ENCODE results near the gene RSAD1.

The RSAD1 gene

DNA sequence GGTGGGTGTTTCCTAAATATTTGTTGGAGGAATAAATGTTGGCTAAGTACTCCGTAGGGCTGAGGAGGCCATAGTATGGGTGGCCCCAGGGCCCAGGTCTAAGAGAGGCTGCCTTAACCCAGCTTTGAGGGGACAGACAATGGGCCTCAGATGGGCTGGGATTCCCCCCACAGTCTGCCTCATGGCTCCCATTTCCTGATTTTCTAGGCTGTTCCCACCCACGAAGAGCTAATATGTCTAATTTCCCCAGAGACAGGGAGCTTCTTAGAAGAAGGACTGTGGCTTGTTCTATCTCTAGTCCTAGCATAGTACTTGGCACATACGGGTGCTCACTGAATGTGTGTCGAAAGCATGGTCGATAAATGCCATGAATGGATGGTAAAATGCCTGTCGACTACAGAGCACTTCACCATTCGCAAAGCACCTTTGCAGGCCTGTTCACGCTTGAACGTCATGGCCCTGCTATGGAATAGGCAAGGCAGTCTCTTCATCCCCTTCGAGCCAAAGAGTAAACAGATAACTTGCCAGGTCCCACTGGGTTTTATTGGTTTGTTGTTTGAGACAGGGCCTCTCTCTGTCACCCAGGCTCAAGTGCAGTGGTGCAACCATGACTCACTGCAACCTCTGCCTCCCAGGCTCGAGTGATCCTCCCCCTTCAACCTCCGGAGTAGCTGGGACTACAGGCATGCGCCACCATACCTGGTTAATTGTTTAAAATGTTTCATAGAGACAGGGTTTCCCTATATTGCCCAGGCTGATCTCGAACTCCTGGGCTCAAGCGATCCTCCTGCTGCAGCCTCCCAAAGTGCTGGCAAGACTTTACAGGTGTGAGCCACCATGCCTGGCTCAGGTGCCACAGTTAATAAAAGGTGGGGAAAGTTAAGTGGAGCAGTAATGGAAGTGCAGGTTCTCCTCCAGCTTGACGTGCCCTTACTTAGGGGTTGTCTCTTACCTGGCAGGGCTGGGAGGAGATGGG, 19.7 kb upstream of the RSAD1 start:
- no peak overlapping the region for H3K27ac ChIP-seq (ENCODE audit: low read depth, low read length, severe bottlenecking)
- H3K9me3 ChIP-seq (ENCODE audit: control insufficient read depth, low read length), result no peaks in the 10 kb centered on the region
- H3K4me1 ChIP-seq (ENCODE audit: control insufficient read depth, insufficient read depth, low read length, poor library complexity, severe bottlenecking), result peaks cover 3% of the 10 kb centered on the region
- H3K4me3 ChIP-seq (ENCODE audit: extremely low read depth, insufficient read depth, low read length, poor library complexity, severe bottlenecking), result no peak overlapping the region
- 92 to 93% methylated on average over 11 to 13 of the region's 16 CpGs for WGBS, 2 experiments (ENCODE audit: insufficient coverage in 2 of 2)
- peaks cover 5% of the 10 kb centered on the region for H3K36me3 ChIP-seq (ENCODE audit: control insufficient read depth, insufficient read depth, low read length)

GRCh38 chr17:50459756-50460155, 18.9 kb upstream of the RSAD1 start:
- no peak overlapping the region for H3K27ac ChIP-seq (ENCODE audit: low read depth, low read length, severe bottlenecking)
- H3K9me3 ChIP-seq (ENCODE audit: control insufficient read depth, low read length), result no peaks in the 10 kb centered on the region
- no peak overlapping the region for H3K4me3 ChIP-seq (ENCODE audit: extremely low read depth, insufficient read depth, low read length, poor library complexity, severe bottlenecking)
- H3K4me1 ChIP-seq (ENCODE audit: control insufficient read depth, insufficient read depth, low read length, poor library complexity, severe bottlenecking), result peaks cover 3% of the 10 kb centered on the region
- WGBS, 2 experiments (ENCODE audit: insufficient coverage in 2 of 2), result 100% methylated on average over 3 to 4 of the region's 4 CpGs
- H3K36me3 ChIP-seq (ENCODE audit: control insufficient read depth, insufficient read depth, low read length), result peaks cover 5% of the 10 kb centered on the region

DNA sequence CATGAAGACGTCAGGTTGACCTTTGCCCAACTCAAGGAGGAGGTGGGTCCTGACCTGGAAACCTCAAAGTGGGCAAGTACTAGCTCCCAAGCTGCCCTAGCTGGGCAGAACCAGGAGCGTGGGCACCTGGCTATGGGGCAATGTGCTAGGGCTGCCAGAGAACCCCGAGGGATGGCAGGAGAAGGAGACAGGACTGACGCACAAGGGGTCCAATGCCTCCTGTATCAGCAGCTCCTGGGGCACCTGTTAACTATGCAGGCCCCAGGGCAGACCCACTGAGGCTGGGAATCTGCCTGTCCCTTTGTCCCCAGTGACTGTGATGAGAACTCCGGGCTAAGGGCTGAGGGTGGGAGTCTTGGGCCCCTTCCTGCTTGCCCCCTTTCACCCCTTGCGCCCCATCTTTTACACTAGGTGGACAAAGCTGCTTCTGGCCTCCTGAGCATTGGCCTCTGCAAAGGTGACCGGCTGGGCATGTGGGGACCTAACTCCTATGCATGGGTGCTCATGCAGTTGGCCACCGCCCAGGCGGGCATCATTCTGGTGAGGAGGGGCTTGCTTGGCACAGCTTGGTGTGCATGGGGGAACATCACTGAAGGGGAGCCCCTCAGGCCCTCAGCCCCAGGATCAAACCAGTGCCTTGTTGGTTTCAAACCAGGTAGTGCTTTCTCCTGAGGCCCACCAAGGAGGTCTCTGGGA, 17.7 kb upstream of the RSAD1 start:
- Histone ChIP-seq H3K36me3 (ENCODE audit: control insufficient read depth, insufficient read depth, low read length) (peaks cover 5% of the 10 kb centered on the region), H3K27ac (ENCODE audit: low read depth, low read length, severe bottlenecking) (no peak overlapping the region)
- 95 to 97% methylated on average over 8 to 9 of the region's 9 CpGs for WGBS, 2 experiments (ENCODE audit: insufficient coverage in 2 of 2)

GRCh38 chr17:50461550-50462132, 17.0 kb upstream of the RSAD1 start:
- no peak overlapping the region for H3K27ac ChIP-seq (ENCODE audit: low read depth, low read length, severe bottlenecking)
- peaks cover 5% of the 10 kb centered on the region for H3K36me3 ChIP-seq (ENCODE audit: control insufficient read depth, insufficient read depth, low read length)
- 87 to 98% methylated on average over 11 to 12 of the region's 14 CpGs for WGBS, 2 experiments (ENCODE audit: insufficient coverage in 2 of 2)
- H3K9me3 ChIP-seq (ENCODE audit: control insufficient read depth, low read length), result no peaks in the 10 kb centered on the region
- peaks cover 3% of the 10 kb centered on the region for H3K4me1 ChIP-seq (ENCODE audit: control insufficient read depth, insufficient read depth, low read length, poor library complexity, severe bottlenecking)
- no peak overlapping the region for H3K4me3 ChIP-seq (ENCODE audit: extremely low read depth, insufficient read depth, low read length, poor library complexity, severe bottlenecking)

More for the DNA sequence above, 17.7 kb upstream of the RSAD1 start:
- Histone ChIP-seq H3K4me3 (ENCODE audit: extremely low read depth, insufficient read depth, low read length, poor library complexity, severe bottlenecking) (no peak overlapping the region), H3K4me1 (ENCODE audit: control insufficient read depth, insufficient read depth, low read length, poor library complexity, severe bottlenecking) (peaks cover 3% of the 10 kb centered on the region), H3K9me3 (ENCODE audit: control insufficient read depth, low read length) (no peaks in the 10 kb centered on the region)

- H3K9me3 ChIP-seq (ENCODE audit: control insufficient read depth, low read length), result no peaks in the 10 kb centered on the region
- no peak overlapping the region for H3K4me3 ChIP-seq (ENCODE audit: extremely low read depth, insufficient read depth, low read length, poor library complexity, severe bottlenecking)
- no peak overlapping the region for H3K27ac ChIP-seq (ENCODE audit: low read depth, low read length, severe bottlenecking)
- H3K4me1 ChIP-seq (ENCODE audit: control insufficient read depth, insufficient read depth, low read length, poor library complexity, severe bottlenecking), result peaks cover 3% of the 10 kb centered on the region
- peaks cover 5% of the 10 kb centered on the region for H3K36me3 ChIP-seq (ENCODE audit: control insufficient read depth, insufficient read depth, low read length)
- WGBS, 2 experiments (ENCODE audit: insufficient coverage in 2 of 2), result 91 to 93% methylated on average over 7 to 9 of the region's 9 CpGs
Measured at GRCh38 chr17:50462446-50462845, 16.2 kb upstream of the RSAD1 start.

- Histone ChIP-seq H3K9me3 (ENCODE audit: control insufficient read depth, low read length) (no peaks in the 10 kb centered on the region), H3K36me3 (ENCODE audit: control insufficient read depth, insufficient read depth, low read length) (peaks cover 5% of the 10 kb centered on the region), H3K4me1 (ENCODE audit: control insufficient read depth, insufficient read depth, low read length, poor library complexity, severe bottlenecking) (peaks cover under 1% of the 10 kb centered on the region), H3K4me3 (ENCODE audit: extremely low read depth, insufficient read depth, low read length, poor library complexity, severe bottlenecking) (no peak overlapping the region), H3K27ac (ENCODE audit: low read depth, low read length, severe bottlenecking) (no peak overlapping the region)
- WGBS, 2 experiments (ENCODE audit: insufficient coverage in 2 of 2), result 84% methylated on average over 3 of the region's 3 CpGs; no CpG with 5 or more reads in 1 of the 2 experiments
Measured at GRCh38 chr17:50464121-50464520, 14.5 kb upstream of the RSAD1 start.

DNA sequence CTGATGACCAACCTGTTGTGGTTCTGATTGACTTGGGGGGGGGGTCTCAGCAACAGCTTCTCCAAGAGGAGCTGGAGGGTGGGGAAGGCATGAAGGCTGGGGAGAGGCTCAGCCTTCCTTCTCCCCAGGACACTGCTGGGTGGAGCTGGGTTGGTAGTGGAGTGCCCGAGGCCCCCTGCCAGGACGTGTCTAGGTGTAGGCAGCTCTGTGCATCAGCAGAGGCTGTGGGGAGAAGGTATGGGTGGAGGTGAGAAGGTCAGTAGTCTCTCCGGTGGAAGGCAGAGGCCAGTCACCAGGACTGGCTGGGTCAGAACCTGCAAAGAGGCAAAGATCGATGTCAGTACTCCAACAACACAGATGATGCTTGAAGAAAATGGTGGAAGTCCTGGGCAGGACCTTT, 13.9 kb upstream of the RSAD1 start:
- peaks cover 5% of the 10 kb centered on the region for H3K36me3 ChIP-seq (ENCODE audit: control insufficient read depth, insufficient read depth, low read length)
- H3K9me3 ChIP-seq (ENCODE audit: control insufficient read depth, low read length), result no peaks in the 10 kb centered on the region

DNA sequence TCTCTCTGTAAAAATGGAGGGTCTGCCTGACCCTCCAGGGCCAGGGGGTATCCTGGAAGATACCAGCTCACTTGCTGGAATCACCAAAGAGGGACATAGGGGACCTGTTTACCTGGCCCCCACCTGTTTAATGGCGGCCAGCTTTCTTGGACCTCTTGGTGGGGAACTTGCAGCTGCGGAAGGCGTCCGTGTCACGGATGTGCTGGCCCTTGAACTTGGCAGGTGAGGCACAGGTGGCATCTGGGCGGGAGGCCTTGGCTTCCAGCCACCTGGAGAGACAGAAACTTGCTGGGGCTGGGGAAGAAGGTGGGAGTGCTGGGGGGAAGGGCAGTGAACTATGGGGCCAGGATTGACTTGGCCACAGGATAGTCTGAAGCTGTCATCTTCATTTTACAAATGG, 13.5 kb upstream of the RSAD1 start:
- Histone ChIP-seq H3K27ac (ENCODE audit: low read depth, low read length, severe bottlenecking) (no peak overlapping the region), H3K4me1 (ENCODE audit: control insufficient read depth, insufficient read depth, low read length, poor library complexity, severe bottlenecking) (no peaks in the 10 kb centered on the region), H3K9me3 (ENCODE audit: control insufficient read depth, low read length) (no peaks in the 10 kb centered on the region), H3K4me3 (ENCODE audit: extremely low read depth, insufficient read depth, low read length, poor library complexity, severe bottlenecking) (no peak overlapping the region), H3K36me3 (ENCODE audit: control insufficient read depth, insufficient read depth, low read length) (peaks cover 5% of the 10 kb centered on the region)
- WGBS, 2 experiments (ENCODE audit: insufficient coverage in 2 of 2), result 89 to 100% methylated on average over 6 of the region's 6 CpGs

More for the DNA sequence above, 13.9 kb upstream of the RSAD1 start:
- Histone ChIP-seq H3K4me1 (ENCODE audit: control insufficient read depth, insufficient read depth, low read length, poor library complexity, severe bottlenecking) (no peaks in the 10 kb centered on the region), H3K4me3 (ENCODE audit: extremely low read depth, insufficient read depth, low read length, poor library complexity, severe bottlenecking) (no peak overlapping the region), H3K27ac (ENCODE audit: low read depth, low read length, severe bottlenecking) (no peak overlapping the region)
- WGBS, 2 experiments (ENCODE audit: insufficient coverage in 2 of 2), result 65 to 94% methylated on average over 2 to 3 of the region's 4 CpGs

DNA sequence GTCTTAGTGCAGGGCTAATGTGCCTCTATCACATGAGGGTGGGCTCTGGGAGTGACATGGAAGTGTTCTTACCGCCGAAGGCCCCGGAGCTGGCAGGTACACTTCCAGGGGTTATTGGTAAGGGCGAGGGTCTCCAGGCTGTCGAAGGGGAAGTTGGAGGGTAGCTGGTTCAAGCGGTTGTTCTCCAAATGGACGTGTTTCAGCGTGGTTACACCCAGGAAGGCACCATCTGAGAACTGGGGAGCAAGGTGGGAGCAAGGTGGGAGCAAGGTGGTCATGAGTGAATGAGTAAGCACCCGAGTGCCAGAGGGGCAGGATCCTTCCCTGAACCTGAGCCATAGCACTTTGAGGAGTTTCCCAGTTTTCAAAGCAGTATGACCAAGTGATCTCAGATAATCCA, 13.0 kb upstream of the RSAD1 start:
- no peaks in the 10 kb centered on the region for H3K4me1 ChIP-seq (ENCODE audit: control insufficient read depth, insufficient read depth, low read length, poor library complexity, severe bottlenecking)
- peaks cover 5% of the 10 kb centered on the region for H3K36me3 ChIP-seq (ENCODE audit: control insufficient read depth, insufficient read depth, low read length)
- no peak overlapping the region for H3K27ac ChIP-seq (ENCODE audit: low read depth, low read length, severe bottlenecking)
- no peaks in the 10 kb centered on the region for H3K9me3 ChIP-seq (ENCODE audit: control insufficient read depth, low read length)
- no peak overlapping the region for H3K4me3 ChIP-seq (ENCODE audit: extremely low read depth, insufficient read depth, low read length, poor library complexity, severe bottlenecking)
- 90 to 98% methylated on average over 5 to 8 of the region's 9 CpGs for WGBS, 2 experiments (ENCODE audit: insufficient coverage in 2 of 2)

GRCh38 chr17:50466371-50467113, 12.1 kb upstream of the RSAD1 start:
- no peak overlapping the region for H3K27ac ChIP-seq (ENCODE audit: low read depth, low read length, severe bottlenecking)
- H3K4me3 ChIP-seq (ENCODE audit: extremely low read depth, insufficient read depth, low read length, poor library complexity, severe bottlenecking), result no peak overlapping the region
- peaks cover 5% of the 10 kb centered on the region for H3K36me3 ChIP-seq (ENCODE audit: control insufficient read depth, insufficient read depth, low read length)
- no peaks in the 10 kb centered on the region for H3K4me1 ChIP-seq (ENCODE audit: control insufficient read depth, insufficient read depth, low read length, poor library complexity, severe bottlenecking)
- H3K9me3 ChIP-seq (ENCODE audit: control insufficient read depth, low read length), result no peaks in the 10 kb centered on the region
- WGBS, 2 experiments (ENCODE audit: insufficient coverage in 2 of 2), result 94 to 95% methylated on average over 7 to 8 of the region's 9 CpGs
